Measurements from ENCODE around the gene LAMTOR3. TPM values are rescaled to one million over a fixed set of nuclear protein-coding genes. Genes with fewer than 3 reads are reported as not detected.

The LAMTOR3 gene
- total and polyA plus RNA-seq, 2 donors (not counting 3 experiments of a cell fraction or from before 2014, with no cell fraction given) = 25.3 to 31.0 TPM

- POLR2A ChIA-PET = no interaction called here
- Histone ChIP-seq H3K4me1 (ENCODE audit: control insufficient read depth, extremely low read depth, insufficient read depth, low read length) (no peaks in the 10 kb centered on the region), H3K4me2 (ENCODE audit: insufficient read depth, low read length) (no peak overlapping the region), H3K9ac (replicated peaks; ENCODE audit: extremely low read depth, insufficient read depth, low read length) (no peak overlapping the region), H3K9me3 (replicated peaks; ENCODE audit: control insufficient read depth, insufficient read depth, low read length) (no peaks in the 10 kb centered on the region), H4K20me1 (replicated peaks; ENCODE audit: control insufficient read depth, extremely low read depth, insufficient read depth, low read length) (no peaks in the 10 kb centered on the region), H2AFZ (ENCODE audit: low read depth, low read length) (no peak overlapping the region), H3K4me3 (replicated peaks in 1 of 3; ENCODE audit: insufficient read depth in 1 of 3, low read depth in 1 of 3, low read length in 3 of 3) (no peak overlapping the region), H3K27me3 (ENCODE audit: control insufficient read depth in 2 of 2, insufficient read depth in 2 of 2, low read length in 2 of 2) (peaks cover 0 to 3% of the 10 kb centered on the region in 2 experiments), H3K36me3 (ENCODE audit: control insufficient read depth in 2 of 2, extremely low read depth in 1 of 2, insufficient read depth in 2 of 2, low read length in 2 of 2) (no peaks in the 10 kb centered on the region), H3K79me2 (ENCODE audit: control insufficient read depth, insufficient read depth, low read length) (no peaks in the 10 kb centered on the region), H3K27ac (ENCODE audit: insufficient read depth, low read depth, low read length) (no peak overlapping the region), H3K9me1 (replicated peaks; ENCODE audit: control insufficient read depth, extremely low read depth, insufficient read depth, low read length) (no peaks in the 10 kb centered on the region)
- CTCF ChIA-PET = no interaction called here
- TF ChIP-seq FOS (IDR thresholded peaks at IDR 0.05; ENCODE audit: borderline replicate concordance, insufficient read depth, low read length) (no peak), MYC (IDR thresholded peaks at IDR 0.05; ENCODE audit: low read depth, low read length) (no peak), JUN (IDR thresholded peaks at IDR 0.05; ENCODE audit: borderline replicate concordance, insufficient read depth, insufficient read length, low read depth) (no peak), POLR2A (IDR thresholded peaks at IDR 0.05; ENCODE audit: low read depth, low read length) (no peak), GATA2 (IDR thresholded peaks at IDR 0.05; ENCODE audit: insufficient read depth, insufficient read length, low read depth, low read length) (no peak), CTCF (IDR thresholded peaks at IDR 0.05; ENCODE audit: extremely low read depth in 1 of 2, insufficient read depth in 1 of 2, low read depth in 1 of 2, low read length in 2 of 2) (no peak), EZH2 (IDR thresholded peaks at IDR 0.05; ENCODE audit: borderline replicate concordance, low read depth, low read length, severe bottlenecking) (no peak)
- dilution Hi-C loops (cut with MboI; ENCODE audit: extremely low pct_ligation_motif_present, low sequenced_read_pairs) = no loop called here
- BruUV-seq (replicated peaks) = no TSS peak
- DNase-seq (ENCODE audit: low read depth, low spot score) (peak; percentile 10), FAIRE-seq (no peak)
- intact Hi-C loops (cut with micrococcal nuclease) = no loop called here
These were observed 30.4 kb downstream of the LAMTOR3 start for GRCh38 chr4:99863804-99864203.
